GM20431 (cell line): ENCODE measurements around the gene TSC22D3.

Source experiments
- in situ Hi-C: fragments of 300-500 bp; cut with MseI, MboI; formaldehyde crosslinking; loops from one replicate; pipeline ENCODE4 v1.15.0; 2020; ENCODE audit warnings: low sequenced_read_pairs; ENCODE audit not compliant: unreplicated experiment

The TSC22D3 gene

DNA sequence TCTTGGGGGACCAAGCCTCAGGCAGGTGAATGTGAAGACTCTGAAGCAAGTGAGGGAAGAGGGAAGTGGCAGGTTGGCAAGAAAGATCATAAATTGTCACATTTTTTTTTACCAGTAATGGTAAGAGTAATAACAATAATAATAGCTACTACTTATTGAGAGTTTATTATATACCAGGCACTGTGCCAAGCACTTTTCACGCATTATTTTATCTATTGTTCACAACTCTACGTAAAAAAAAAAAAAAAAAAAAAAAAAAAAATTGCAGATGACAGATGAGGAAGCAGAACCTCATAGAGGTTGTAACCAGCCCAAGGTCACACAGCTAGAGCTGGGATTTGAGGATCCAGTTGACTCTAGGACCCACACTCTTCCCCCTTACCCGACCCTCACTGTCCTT is 40.9 kb downstream of the TSC22D3 start:
- in situ Hi-C loops, result no loop called here

DNA sequence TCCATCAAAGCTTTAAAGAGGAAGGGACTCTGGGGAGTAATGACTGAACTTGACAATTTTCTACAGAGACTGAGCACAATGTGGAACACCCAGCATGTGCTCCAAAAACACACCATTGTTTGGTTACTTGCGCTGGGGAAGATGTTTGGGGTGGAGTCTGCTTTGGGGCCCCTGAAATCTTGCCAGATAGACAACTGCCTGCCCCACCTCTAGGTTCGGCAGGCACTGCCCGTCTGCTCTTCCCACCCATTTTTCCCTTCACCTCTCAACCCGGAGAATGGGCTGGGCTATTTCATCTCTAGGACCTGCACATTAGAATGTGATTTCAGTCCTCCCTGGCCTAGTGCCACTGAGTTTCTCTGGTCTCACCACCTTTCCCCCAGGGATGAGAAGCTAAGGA is 41.9 kb downstream of the TSC22D3 start:
- in situ Hi-C loops, result no loop called here

DNA sequence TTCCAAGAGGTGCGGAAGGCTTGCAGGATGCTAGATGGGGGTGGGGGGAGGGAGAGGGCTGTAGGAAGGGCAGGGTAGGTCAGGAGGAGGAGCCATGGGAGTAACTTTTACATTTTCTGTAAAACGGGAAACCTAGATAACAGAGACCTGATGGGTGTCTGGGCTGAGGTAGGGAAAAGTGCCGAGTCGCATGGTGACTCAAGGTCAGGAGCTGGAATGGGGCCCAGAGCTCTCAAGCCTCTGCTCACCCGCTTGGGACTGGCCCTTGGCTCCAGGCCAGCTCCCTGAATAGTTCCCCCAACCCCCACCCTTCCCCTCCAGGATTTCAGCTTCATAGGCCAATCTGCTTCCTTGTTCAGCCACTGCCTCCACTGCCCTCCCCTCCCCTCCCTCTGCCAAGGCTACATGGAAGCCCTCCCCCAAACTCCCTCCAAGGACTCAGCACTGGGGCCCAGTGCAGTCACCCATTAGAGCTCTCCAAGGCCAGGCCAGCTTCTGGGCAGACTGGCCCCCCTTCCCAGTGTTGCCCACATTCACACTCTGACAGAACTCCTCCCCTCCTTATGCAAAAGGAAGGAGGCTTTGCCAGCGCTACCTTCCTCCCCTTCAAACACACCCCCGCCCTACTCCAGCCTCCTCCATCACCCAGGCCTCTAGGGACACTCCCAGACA is 43.6 kb downstream of the TSC22D3 start:
- in situ Hi-C loops, result no loop called here

DNA sequence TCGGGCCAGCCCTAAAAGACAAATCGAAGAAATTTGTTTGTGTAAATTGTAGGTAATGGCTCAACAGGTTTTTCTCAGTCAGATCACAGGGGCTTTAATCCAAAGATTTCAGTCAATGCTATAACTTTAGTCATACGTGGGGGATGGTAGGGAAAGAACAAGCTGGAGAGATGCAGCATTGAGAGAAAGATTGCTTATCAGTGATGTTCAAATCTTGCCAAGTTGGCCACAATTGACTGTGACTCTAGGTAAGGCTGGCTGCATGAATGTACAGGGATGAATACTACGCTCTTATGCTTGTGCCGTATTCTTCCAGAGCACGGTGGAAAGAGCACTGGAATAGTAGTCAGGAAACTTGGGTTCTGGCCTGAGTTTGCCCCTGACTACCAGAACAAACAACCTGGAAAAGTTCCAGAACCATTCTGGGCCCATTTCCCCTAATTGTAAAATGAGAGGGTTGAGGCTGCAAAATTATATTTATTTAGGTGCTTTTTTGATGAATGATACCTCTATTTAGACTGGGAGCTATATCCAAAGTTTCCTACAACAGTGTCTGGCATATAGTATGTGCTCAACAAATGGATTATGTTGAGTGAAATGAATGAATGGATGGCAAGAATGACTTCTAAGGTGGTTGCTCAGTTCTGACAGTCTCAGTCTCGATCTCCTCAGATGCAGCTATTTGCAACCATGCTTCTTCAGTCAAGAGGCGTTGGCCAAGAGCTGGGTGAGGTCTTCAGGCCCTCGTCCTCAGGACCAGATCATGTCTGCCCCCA is 44.4 kb downstream of the TSC22D3 start:
- in situ Hi-C loops, result no loop called here

DNA sequence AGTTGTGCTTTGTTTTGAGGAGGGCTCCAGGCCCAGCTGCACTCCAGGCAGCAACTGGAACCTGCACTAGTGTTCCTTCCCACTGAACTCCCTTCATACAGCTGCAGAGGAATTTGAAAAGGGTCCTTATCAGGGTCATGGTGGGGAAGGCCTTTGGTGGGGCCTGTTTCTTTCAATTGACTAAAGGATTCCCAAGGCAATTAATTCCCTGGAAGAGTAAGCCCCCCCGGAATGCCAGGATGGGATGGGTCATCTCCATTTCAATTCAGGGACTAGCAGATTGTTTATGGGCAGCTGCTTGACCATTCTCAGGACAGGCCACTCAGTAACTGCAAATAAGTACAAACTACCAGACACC is 45.3 kb downstream of the TSC22D3 start:
- in situ Hi-C loops, result no loop called here

DNA sequence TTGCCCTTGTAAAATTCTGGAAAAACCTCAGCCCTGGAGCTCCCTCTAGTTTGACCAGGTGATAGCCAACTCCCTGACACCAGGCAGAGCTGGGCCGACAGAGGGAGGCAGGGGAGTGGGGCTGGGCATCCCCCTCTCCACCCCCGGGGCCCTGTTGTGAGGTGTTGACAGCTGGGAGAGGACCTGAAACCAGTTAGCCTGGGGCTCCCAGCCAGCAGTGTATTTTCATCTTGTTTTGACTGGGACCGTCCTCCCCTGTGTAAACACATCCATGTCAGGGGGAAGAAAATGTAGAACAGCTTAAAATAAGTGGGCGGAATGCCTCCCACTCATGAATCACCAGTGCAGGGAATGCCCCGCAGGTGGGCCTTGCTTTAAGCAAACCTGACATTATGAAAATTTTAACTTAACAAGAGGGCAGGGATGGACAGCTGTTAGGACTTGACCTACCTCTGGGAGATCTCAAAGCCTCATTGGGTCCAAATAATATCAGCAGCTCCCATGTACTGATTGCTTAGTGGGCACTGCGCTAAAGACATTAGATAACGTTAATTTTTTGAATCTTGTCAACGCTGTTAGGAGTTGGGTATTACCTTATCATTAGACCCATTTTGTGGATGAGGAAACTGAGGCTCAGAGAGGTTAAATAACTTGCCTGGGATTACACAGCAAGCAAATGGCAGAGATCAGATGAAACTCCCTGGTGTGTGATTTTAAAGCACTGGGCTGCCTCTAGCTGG is 45.9 kb downstream of the TSC22D3 start:
- in situ Hi-C loops, result no loop called here

DNA sequence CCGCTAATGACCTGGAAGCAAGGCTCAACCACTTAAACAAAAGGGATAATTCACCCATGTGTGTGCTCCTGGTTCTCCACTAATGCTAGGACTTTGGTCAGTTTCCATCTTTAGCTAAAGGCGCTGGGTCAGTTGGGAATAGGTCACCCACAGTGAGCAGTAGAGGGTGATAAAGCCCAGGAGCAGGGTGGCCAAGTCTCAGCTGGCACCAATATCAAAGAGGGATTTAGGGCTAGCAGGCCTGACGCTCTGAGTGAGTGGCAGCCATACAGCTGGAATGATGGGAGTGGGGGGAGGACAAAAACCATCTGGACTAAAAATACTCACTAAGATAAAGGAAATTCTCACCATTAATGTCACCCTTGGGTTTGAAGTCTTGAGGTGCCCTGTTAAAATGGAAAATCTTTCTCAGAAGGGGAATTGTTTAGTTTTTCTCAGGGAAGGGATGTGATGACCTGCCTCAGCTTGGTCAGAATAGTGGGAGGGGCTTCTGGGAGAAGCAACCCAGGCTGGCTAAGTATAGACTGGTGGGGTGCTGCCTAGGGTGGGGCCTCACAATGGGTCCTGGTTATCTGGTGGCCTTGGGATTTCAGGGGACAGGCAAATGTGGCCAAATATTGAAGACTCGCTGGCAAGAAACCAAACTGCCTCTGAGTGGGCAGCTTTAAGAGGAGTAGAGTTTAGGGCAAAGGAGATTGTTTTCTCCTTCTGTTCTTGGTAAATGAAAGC is 47.1 kb downstream of the TSC22D3 start:
- in situ Hi-C loops, result no loop called here

DNA sequence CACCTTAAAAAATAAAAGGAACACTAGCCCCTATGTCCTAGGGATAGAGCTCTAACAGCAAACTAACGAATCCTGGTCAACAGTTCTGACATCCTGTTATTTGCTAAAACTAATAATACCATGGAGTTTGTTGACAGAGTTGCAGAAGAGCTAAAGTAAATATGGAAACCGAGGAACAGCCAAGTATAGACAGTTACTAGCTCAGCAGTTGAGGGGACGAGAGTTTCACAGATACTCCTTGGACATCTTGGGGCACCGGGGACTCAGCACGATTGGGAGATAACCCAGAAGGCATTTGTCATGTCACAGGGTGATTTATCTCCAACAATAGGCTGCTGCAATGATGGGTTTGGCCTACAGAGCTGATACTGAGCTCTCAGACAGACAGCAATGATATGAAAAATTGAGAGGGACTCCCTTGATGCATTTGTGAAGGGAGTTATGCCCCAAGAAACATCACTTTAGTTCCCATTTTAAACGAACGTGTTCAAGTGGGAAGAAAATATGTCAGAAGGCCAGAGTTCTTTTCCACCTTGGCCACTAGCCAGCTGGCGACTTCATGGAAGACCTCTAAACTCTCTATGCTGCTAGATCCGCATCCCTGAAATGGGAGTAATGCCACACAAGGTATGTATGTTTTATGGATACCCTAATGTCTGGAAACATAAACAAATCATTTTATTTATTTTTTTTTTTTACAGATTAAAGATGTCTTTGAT is 48.6 kb downstream of the TSC22D3 start:
- in situ Hi-C loops, result no loop called here

DNA sequence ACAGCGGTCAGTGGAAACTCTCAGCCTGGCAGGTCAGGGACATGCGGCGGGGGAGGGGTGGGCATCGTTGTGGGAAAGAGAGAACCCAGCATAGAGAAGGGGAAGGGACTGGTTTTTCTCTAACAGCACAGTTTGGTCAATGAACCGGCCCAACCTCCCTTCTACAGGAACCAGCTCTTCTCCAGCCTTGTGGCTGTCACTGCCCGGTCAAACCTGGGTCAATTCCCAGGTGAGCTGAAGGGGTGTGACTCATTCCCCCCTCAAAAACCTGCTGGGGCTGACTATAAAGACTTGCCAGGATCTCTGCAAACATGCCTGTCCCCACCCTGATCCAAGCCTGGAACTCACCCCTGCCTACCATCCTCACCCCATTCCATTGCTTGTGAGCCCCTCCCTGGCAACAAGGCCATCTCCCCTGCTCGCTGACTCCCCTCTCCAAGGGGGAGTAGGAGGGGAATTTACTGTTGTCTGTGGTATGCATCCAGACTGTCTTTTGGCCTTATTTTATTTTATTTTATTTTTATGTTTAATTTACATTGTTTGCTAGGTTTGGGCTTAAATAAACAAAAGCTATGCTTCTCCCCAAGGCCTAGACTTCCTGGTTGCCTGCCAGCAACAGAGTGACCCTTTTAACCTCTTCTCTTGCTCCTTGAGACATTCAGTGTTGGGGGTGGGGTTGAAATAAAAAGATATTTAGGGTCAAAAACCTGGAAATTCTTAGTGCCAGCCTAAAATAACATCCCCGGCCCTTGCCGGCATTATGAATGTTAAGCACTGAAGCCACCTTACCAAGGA is 49.6 kb downstream of the TSC22D3 start:
- in situ Hi-C loops, result no loop called here

DNA sequence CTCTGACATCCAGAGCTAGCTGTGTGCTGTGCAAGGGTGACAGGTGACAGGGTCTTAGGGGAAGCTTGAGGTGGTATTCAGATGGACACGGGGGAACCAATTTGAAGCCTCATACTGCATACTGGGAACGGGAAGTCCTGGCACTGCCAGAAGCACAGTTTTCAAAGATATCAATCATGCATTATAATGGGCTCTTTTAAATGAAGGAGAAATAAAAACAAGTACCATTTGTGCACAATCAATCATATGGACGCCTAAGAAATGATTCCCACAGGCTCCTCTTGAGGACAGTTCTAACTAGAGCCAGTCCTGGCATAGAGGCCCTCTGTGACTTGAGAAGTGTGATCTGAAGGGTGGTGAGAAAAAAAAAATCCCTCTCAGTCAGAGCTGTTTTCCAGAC is 50.9 kb downstream of the TSC22D3 start:
- in situ Hi-C loops, result no loop called here

DNA sequence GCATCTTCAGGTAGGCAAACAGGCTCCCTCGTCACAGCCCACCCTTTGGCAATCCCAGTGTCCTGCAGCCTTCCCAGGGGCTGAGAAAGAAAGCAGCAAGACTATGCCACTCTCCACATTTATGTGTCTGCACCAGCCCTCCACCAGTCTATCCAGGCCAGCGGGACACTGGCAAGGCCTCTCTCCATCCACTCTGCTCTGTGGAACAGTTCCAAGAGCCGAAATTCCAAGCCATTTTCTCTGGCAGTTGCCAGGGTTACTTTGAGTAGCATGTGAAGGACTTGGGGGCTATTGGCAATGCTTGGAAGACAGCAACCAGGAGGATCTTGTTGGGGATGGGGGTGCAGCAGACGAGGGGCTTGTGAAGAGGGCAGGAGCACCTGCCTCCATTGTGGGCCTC is 52.1 kb downstream of the TSC22D3 start:
- in situ Hi-C loops, result no loop called here

DNA sequence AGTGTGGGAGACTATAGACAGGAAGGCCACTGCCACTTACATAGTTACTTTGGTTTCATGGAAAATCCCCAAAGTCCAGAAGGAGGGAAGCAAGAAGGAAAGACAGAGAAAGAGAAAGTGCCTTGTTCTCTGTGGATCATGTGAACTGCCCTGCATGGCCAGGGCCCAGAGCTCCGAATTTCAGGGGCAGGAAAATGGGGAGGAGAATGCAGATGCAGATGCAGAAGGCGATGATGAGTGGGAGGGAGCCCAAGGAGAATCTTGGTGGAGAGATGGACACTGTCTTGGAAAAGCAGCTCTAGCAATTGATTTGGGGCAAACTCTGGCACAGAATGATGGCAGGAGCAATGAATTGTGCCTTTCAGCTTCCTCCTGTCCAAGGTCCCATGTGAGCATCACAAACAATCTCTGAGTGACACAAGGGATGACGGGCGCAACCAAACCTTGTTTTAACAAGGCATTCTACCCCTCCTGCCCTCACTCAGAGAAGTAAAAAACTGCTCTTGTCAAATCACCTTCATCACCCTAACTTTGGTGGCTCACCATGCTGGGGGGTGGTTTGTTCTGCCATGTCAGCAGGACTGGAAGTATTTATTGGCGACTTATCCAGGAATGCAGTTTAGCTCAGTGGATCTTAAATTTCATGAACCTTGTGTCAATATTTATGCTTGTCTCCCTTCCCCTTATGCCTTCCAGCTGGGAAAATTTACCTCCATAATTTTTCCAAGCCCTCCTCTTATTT is 53.5 kb downstream of the TSC22D3 start:
- in situ Hi-C loops, result no loop called here

DNA sequence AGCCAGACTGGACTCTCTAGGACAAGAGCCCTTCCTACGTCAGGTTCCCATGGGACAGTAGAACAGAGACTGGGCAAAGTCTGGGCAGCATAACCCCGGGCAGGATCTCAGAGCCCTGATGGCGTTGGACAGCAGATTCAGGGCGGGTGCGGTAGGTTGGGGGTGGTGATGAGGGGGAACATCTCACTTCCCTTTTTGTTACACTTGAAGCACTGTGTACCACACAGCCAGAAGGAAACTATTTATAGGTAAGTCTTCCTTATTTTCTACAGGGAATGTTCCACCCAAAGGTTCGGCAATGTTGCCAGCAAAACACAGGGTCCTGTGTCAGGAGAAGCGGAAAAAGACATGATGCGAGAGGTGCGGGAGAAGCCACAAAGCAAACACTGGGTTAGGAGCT is 54.3 kb downstream of the TSC22D3 start:
- in situ Hi-C loops, result no loop called here

DNA sequence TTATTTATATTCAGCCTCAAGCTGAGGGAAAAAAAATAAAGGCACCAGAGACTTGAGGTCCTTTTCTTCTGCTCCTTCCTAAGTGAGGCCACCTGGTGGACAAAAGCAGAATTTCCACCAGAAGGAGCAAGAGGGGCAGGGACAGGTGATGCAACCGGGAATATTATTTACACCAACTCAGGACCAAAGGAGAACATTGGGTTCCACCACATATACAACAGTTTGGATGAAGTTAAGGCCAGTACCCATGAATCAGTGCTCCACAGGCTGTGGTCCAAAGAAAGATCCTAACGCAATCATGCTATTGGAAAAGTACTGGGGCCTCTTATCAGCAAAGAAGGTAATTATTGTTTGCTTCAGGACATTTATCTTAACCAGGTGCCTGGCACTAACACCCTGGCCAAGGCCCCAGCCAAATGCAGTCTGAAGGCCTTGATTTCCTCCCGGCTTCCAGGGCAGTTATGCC is 57.4 kb downstream of the TSC22D3 start:
- in situ Hi-C loops, result no loop called here

DNA sequence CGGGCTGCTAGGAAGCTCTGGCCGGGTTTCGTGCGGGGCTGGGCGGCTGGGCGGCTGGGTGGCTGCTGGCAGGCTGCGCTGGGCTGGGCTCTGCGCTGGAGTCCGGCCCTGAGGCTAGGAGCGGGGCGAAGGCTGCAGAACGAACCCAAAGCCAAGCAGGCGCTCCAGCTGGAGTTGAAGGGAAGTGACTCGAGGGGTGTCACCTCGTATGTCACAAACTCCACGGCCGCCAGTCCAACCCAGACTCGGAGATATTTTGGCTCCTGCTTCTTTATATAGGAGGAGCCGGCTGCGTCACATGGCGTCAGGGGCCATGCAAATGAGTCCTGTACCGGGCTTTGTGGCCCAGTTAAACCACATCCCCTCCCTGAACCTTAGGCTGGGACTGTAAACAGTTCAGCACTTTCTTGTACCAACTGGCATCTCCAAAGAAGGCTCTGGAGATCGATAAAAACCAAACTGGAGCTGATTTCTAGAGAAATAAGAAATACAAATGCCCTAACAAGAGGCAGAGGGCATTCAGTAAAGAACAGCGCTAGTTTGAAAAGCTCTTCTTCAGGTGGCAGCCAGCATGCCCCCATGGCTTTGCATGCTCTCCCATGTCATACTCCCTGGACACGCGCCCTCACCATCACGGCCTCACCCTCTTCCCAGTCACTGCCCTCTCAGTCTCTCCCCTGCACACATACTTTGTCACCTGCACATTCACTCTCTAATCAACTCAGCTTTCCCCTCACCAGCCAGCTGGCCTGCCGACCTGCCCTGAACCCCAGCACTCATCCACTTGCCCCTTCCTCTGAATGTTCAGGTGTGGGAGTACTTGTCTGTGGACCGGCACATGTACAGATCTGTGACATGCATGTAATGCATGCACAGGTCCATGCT is 58.5 kb downstream of the TSC22D3 start:
- in situ Hi-C loops, result no loop called here

DNA sequence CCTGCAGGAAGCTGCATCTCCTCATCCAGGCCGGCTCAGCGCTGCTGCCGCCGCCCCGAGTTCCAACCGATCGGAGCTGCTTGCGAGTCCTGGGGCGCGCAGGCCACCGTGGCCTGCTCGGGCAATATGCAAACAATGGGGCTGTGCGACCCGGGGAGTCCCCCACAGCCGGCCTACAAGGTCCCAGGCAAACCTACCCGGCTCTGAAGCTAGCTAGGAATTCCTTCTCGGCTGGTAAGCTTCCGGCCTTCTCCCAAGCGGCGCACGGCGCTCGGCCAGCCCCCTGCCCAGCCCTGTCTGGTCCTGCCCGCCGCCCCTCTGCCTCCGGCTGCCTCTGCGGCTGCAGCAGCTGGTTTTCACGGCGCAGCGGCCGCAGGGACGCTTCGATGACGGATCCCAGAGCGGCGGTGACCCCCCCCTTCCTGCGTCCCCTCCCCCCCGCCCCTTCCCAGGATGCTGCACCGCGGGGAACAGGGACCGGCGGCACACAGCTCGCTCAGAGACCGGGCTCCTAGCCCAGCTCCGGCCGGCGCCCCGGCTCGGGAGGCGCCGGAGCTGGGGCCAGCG is 59.4 kb downstream of the TSC22D3 start:
- in situ Hi-C loops, result no loop called here
